ENCODE measurements around the gene TRERF1.

DNA sequence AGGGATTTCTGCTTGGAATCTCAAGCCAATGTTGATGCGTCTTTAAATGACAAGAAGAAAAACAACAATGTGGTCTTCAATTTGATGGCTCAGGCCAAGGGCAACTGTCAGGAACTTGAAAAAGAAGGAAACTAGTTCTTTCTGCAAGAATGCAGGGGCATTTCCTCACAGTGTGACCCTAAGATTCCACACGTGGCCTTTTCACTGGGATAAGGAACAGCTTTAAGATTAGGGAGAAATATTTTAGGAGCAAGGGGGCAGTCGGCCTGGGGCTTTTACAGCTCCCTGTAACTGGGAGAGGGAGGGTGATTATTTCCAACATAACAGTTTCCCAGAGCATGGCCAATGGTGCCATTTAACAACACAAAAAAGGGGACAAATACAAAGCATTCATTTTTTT is 194.7 kb downstream of the TRERF1 start:
- TF ChIP-seq CTCF (IDR thresholded peaks at IDR 0.05; ENCODE audit: low read length), result no peak
- no peak for TF ChIP-seq EZH2 (optimal IDR thresholded peaks at IDR 0.05; ENCODE audit: low read depth, low read length)
- no peak for TF ChIP-seq EZH2phosphoT487 (IDR thresholded peaks at IDR 0.05; ENCODE audit: low read length)

All from MM.1S (cell line).